ENCODE measurements around the gene WDR53. TPM values are rescaled to one million over a fixed set of nuclear protein-coding genes. Genes with fewer than 3 reads are reported as not detected.
"Not testable (repeated sequence)": the region's sequence is repeated elsewhere in the genome, so short reads cannot be mapped to it uniquely, and the experiment has no call there.

The WDR53 gene
- total RNA-seq, 1 experiment from 2014 or later, result 12.4 TPM

DNA sequence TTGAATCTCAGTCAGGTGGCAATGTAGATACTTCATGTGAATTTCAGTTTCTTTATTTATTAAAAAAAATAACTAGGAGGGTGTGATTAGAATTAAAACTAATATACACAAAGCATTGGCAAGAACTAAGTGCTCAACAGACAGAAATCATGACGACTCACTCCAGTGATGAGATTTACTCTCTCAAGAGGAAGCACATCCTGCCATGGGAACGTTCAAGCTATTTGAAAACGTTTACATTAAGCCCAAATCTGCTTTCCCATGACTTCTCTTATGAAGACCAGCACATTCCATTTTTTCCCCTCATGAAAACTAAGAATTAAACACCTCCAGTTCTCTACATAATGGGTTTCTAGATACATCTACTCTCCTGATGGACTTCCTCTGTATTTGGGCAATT lies 8.5 kb downstream of the WDR53 start:
- DNase-seq (ENCODE audit: low spot score), result no peak

DNA sequence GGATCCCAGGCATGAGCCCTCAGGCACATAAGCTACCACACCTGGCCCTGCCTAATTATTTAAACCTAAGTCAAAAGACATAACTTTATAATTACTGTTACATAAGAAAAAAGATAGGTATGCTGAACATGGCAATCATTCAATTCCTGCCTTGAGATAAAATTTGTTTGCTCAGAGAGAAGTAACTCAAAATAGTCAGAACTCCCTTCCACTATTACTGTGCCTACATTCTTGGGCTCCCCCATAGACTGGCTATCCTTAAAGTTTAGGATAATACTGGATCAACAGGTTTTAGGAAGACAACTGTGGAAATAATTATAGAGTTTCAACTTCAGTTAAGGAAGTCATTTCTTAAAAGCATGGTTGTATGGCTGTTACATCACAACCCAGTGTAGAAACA lies 9.9 kb downstream of the WDR53 start:
- DNase-seq (ENCODE audit: low spot score), result no peak

DNA sequence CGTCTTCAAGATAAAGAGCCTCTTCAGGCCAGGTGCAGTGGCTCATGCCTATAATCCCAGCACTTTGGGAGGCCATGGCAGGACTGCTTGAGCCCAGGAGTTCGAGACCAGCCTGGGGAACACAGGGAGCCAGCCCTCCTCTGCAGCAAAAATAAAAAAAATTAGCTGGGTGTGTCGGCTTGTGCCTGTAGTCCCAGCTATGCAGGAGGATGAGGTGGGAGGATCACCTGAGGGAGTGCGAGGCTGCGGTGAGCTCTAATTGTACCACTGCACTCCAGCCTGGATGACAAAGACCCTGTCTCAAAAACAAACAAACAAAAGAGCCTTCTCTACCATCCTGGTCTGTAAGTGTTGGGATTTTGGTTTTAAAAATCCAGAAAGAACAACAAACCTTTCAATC lies 11.1 kb downstream of the WDR53 start:
- DNase-seq (ENCODE audit: low spot score), result no peak

DNA sequence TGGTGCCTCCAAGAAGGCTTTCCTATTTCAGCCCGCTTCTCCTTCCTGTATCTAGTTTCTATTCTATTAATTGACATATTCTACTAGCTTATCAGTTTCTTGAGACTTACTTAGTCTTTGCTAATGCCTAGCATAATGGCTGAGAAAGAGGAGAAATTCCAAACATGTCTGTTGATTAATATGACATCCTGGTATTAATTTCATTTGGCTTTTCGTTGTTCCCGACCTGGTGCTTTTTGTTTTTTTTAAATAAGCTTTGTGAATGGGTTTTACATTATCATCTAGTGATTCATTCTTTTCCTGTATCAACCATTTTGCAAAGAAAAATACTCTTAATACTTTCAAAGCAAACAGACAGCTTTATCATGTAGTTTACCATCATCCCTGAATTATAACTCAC lies 13.1 kb downstream of the WDR53 start:
- DNase-seq (ENCODE audit: low spot score), result no peak

DNA sequence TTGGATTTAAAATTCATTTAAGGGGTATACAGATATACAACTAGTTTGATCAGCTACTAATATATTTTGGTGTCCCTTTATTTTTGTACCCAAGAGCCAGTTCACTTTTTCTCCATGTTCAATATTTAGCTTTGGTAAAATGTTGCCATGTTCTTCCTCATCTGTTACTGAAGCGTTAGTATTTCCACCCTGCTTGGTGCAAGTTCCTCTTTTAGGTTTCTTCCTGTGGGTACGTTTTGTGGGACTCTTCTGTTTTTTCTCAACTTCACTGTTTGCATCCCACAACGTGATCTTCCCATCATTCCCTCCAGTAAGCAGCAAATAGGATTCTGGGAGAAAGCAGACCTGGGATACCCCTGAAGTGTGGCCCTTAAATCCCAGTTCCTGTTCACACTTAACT lies 14.1 kb downstream of the WDR53 start:
- DNase-seq (ENCODE audit: low spot score), result no peak

DNA sequence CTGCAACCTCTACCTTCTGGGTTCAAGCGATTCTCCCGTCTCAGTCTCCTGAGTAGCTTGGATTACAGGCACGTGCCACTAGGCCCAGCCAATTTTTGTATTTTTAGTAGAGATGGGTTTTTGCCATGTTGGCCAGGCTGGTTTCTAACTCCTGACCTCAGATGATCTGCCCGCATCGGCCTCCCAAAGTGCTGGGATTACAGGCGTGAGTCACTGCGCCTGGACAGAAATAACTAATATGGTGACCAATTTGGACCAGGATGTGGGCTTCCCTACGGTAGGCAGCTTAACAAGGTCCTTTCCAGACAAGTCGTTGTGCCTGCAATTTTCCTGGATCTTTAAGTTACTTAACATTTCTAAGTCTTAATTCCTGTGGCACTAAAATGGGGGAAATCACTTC lies 14.8 kb downstream of the WDR53 start:
- DNase-seq (ENCODE audit: low spot score), result no peak

DNA sequence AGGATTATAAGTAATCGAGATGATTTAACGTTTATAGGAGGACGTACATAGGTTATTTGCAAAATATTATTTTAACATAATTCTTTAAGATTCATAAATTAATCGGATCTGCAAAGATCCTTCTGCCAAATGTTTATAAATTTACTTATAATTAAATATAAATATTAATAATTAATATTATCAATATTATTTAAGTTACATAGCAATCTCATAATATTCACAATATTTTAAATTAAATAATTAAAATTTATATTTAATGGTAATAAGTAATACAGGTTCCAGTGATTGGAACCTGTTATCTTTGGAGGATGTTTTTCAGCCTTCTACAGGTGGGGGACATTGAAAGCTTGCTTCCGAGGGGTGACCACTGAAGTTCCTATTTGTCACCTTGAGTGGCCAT lies 16.1 kb downstream of the WDR53 start:
- DNase-seq (ENCODE audit: low spot score), result no peak

DNA sequence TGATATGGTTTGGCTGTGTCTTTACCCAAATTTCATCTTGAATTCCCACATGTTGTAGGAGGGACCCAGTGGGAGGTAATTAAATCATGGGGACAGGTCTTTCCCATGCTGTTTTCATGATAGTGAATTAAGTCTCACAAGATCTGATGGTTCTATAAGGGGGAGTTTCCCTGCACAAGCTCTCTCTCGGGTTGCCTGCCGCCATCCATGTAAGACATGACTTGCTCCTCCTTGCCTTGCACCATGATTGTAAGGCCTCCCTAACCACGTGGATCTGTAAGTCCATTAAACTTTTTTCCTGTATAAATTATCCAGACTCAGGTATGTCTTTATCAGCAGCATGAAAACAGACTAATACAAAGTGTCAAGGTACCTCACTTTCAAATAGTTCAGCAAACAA lies 18.2 kb downstream of the WDR53 start:
- not testable (repeated sequence) for DNase-seq (ENCODE audit: low spot score)

DNA sequence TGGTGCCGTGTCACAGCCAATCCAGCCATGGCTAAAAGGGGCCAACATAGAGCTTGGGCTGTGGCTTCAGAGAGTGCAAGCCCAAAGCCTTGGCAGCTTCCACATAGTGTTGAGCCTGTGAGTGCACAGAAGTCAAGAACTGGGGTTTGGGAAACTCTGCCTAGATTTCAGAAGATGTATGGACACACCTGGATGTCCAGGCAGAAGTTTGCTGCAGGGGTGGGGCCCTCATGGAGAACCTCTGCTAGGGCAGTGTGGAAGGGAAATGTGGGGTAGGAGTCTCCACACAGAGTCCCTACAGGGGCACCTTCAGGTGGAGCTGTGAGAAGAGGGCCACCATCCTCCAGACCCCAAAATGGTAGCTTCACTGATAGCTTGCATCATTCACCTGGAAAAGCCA lies 19.0 kb downstream of the WDR53 start:
- DNase-seq (ENCODE audit: low spot score), result not testable (repeated sequence)

DNA sequence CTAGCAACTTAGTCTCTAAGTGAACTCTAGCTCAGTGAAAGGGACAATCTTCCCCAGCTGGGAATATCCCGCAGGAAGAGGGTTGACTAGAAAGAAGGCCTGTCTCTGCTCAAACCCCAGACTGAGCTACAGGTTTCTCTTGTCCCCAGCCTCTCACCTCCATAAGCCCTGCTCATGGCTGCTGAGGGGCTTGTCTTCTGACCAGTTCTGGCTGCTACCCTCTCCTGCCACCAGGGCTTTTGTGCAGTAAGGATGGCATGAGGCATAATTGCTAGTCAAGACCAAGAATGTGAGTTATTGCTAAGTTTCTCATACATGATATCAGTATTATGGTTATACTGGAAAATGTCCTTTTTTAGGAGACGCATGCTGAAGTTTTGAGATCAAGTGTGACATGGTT lies 21.3 kb downstream of the WDR53 start:
- DNase-seq (ENCODE audit: low spot score), result no peak

DNA sequence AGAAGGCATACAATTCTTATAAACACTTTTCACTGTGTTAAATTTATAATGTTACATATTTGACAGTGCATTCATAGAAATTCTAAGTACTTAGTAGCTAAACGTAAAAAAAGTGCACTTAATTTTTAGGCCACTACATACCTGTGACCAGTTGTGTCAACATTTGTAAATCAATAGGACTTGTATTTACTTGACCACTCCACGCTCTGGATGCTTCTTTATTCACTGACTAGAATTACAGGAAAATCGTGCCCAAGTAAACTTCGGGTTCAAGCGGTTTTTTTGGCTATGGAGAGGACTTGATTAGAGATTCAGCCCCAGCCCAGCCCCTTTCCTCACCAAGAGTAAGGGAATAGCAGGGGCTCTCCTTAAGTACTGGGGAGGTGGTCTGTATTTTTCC lies 21.8 kb downstream of the WDR53 start:
- DNase-seq (ENCODE audit: low spot score), result no peak

DNA sequence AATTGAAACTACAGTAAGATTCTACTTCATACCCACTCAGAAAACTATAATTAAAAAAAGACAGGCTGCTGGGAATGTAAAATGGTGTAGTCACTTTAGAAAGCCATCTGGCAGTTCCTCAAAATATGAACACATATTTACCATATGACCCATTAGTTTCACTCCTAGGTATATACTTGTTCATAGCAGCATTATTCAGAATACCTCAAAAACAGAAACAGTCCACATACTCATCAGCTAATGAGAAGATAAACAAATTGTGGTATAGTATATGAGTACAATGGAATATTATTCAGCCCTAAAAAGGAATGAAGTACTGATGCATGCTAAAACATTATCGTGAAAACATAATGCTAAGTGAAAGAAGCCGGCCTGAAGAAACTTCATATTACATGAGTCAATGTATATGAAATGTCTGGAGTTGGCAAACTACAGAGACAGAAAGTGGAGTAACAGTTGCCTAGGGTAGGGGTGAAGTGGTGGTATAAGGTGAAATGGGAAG lies 23.8 kb downstream of the WDR53 start:
- no peak for DNase-seq (ENCODE audit: low spot score)

DNA sequence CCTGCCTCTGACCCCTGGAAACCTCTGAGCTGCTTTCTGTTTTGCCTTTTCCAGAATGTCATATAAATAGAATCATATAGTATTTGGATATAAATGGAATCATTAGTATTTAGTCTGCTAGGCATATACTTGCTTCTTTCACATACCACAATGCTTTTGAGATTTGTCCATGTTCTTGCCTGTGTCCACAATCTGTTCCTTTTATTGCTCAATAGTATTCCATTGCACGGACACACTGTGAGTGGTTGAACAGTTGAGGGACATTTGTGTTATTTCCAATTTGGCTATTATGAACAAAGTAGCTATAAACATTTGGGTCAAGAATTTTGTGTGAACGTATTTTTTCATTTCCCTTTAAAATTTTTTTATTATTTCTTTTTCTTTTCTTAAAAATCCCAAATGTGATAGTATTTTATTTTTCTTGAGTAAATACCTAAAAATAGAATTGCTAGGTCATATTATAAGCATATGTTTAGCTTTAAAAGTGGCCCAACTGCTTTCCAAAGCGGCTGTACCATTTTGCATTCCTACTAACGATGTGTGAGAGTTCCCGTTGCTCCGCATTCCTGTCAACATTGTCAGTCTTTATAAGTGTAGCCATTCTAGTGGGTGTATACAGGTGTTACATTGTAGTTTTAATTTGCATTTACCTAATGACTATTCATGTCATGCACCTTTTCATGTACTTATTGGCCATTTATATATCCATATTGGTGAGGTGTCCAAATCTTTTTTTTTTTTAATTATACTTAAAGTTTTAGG lies 26.5 kb downstream of the WDR53 start:
- no peak for DNase-seq (ENCODE audit: low spot score)

DNA sequence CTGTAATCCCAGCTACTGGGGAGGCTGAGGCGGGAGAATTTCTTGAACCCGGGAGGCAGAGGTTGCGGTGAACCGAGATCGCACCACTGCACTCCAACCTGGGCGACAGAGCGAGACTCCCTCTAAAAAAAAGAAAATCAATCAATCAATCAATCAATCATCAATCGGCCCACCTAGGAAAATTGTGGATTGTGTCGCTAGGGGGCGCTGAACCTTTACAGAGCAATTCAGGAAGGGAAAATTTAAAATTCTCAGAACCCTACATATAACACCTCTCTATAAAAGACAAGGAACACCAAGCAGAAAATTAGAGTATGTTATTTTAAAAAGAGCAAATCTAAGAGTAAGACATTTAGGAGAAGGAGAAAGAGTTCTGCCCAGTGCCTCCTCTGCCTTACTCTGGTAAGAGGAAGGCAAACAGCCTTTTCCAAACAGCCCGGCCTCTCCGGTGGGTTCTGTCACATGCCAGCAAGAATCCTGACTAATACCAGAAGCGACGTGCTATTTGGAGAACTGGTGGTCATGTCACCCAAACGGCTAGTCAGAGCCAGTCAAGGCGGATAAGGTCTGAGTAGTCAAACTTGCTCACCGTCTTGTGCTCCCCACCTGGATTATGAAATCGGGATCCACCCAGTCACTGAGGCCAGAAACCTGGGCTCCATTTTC lies 30.9 kb downstream of the WDR53 start:
- DNase-seq (ENCODE audit: low spot score), result no peak

DNA sequence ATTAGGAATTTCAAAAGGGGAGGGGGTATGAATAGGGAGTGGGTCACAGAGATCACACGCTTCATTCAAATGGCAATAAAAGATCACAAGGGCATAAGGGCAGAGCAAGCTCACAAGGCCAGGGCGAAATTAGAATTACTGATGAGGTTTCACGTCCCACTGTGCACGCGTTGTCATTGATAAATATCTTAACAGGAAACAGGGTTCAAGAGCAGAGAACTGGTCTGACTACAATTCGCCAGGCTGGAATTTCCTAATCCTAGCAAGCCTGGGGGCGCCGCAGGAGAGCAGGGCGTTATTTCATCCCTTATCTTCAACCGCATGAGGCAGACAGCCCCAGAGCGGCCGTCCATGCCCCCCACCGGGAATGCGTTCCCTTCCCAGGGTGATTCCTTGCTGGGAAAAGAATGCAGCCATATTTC lies 35.1 kb downstream of the WDR53 start:
- DNase-seq (ENCODE audit: low spot score), result no peak

DNA sequence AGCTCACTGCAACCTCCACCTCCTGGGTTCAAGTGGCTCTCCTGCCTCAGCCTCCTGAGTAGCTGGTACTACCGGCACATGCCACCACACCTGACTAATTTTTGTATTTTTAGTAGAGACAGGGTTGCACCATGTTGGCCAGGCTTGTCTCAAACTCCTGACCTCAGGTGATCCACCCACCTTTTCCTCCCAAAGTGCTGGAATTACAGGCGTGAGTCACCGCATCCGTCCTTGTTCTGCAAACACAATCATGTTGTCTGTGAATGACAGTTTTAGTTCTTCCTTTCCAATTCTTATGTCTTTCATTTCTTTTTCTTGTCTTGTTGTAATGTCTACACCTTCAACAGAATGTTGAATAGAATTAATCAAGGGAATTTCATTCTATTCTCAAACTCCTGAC lies 36.9 kb downstream of the WDR53 start:
- DNase-seq (ENCODE audit: low spot score), result no peak

DNA sequence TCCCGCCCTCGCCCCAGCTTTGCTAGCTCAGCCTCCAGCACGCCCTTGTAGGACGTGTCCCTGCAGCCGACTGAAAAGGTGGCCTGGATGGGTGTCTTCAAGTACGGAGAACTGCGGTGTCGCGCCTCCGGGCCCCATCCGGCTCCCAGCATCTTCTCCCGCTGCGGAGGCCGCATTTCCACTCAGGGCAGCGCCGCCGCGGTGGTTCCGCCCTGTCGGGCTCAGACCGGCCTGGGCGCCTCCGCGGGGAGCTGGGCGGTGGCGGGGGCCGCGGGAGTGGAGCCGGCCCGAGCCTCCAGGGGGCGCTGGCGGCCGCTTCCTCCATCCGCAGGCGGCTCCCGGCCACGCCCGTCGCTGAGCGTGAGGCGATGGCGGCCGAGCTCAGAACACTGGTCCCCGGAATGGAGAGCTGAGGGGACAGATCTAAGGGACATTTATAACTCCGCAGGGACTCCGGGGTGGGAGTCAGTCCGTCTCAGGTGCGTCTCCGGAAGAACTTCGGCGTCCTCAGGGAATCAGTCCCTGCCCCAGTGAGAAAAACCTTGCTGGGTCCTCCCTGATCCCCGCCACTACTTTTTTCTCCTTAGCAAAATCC lies 39.6 kb downstream of the WDR53 start:
- peak; percentile 38 for DNase-seq (ENCODE audit: low spot score)

DNA sequence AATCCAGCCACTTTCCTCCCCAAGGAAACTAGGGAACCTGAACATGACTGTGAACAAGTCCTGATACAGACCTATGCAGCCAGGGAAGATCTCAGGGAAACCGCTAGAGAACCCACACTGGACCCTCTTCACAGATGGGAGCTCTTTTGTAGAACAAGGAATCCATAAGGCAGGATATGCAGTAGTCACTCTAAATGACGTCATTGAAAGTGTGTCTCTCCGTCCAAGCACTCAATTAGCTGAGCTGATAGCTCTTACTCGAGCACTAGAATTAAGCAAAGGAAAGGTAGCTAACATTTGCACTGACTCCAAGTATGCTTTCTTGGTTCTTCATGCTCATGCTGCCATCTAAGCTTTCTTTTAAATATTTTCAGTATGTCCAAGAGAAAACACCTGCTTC lies 43.2 kb downstream of the WDR53 start:
- DNase-seq (ENCODE audit: low spot score), result no peak

DNA sequence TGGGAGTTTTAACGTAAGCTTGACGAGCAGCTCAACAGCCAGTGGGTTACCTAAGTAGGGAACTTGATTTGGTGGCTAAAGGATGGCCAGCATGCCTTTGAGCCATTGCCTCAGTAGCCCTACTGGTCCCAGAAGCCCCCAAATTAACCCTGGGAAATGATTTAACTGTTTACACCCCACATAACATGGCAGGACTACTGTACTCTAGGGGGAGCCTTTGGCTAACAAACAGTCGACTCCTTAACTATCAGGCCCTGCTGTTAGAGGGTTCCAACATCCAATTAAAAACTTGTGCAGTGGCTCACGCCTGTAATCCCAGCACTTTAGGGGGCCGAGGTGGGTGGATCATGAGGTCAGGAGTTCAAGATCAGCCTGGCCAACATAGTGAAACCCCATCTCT lies 43.8 kb downstream of the WDR53 start:
- DNase-seq (ENCODE audit: low spot score), result no peak

DNA sequence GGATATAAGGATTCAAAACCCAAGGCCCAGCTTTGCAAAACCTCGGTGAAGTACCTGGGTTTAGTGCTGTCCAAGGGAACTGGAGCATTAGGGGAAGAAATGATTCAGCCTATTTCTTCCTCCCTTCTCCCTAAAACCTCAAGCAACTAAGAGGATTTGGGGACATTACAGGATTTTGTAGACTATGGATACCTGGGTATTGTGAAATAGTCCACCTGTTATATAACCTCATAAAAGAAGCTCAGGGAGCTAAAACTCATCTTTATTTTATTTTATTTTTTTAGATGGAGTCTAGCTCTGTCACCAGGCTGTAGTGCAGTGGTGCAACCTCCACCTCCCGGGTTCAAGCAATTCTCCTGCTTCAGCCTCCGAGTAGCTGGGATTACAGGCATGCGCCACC lies 44.5 kb downstream of the WDR53 start:
- DNase-seq (ENCODE audit: low spot score), result no peak

DNA sequence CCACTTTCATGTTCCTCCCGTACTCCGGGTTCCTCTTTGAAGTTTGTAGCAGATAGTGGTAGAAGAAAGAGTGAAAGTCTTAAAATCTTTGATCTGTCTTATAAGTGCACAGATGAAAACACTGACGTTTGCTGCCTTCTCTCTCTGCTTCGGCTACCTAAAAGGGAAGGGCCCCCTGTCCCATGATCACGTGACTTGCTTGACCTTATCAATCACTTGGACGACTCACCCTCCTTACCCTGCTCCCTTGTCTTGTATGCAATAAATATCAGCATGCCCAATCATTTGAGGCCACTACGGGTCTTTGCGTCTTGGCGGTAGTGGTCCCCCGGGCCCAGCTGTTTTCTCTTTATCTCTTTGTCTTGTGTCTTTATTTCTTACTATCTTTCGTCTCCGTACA lies 47.1 kb downstream of the WDR53 start:
- not testable (repeated sequence) for DNase-seq (ENCODE audit: low spot score)

DNA sequence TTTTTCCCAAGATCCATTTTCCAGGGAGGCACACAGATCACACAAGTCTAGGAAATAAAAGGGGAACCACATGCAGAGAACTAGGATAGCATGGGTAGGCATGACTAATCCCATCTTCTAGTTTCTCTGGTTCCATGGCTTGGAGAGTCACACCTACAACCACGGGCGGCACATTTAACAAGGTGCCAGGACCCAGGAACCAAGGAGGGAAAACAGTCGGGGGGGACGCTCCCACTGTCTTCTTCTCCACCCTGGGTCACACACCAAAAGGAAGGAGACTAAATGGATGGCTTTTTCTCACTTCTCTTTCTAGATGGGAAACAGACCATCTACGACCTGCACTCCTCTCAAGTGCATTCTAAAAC lies 48.7 kb downstream of the WDR53 start:
- no peak for DNase-seq (ENCODE audit: low spot score)
